NCI-H226 (cell line): ENCODE data around the gene DNAJB6.

ENCODE experiments used
- DNase-seq: peaks from one replicate; pipeline ENCODE4 v3.0.0-alpha.2; 2015

DNAJB6 gene

GRCh38 chr7:157397731-157398691 lies 61.2 kb downstream of the DNAJB6 start:
- peak; percentile 77 for DNase-seq

DNA sequence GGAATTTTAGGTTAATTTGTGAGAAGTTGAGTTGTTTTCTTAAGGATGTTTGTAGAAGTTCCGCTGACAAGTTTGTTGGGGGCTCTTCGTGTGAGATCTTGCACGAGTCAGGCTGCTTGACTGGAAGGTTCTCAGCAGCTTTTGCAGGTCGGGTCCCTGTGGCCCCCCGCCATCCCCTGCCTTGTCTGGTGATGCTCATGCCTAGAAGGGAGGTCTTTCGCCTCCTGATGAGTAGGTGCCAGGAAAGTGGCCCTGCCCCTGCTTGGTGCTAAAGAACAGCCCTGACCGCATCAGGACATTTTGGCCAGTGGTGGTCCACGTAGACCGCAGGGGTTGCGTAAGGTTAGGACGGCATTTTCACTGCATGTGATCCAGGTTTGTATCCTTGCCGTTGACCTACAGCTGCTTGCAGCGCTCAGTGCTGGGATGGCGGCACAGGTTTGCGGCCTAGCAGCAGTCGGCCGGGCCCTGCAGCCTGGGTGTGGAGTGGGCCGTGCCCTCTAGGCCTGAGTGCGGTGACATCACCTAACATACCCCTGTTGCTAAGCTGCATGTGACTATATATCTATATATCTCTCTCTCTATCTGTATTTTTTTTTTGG lies 62.4 kb downstream of the DNAJB6 start:
- DNase-seq, result no peak

- DNase-seq, result no peak
Observed at GRCh38 chr7:157400171-157400860, 63.5 kb downstream of the DNAJB6 start.

DNA sequence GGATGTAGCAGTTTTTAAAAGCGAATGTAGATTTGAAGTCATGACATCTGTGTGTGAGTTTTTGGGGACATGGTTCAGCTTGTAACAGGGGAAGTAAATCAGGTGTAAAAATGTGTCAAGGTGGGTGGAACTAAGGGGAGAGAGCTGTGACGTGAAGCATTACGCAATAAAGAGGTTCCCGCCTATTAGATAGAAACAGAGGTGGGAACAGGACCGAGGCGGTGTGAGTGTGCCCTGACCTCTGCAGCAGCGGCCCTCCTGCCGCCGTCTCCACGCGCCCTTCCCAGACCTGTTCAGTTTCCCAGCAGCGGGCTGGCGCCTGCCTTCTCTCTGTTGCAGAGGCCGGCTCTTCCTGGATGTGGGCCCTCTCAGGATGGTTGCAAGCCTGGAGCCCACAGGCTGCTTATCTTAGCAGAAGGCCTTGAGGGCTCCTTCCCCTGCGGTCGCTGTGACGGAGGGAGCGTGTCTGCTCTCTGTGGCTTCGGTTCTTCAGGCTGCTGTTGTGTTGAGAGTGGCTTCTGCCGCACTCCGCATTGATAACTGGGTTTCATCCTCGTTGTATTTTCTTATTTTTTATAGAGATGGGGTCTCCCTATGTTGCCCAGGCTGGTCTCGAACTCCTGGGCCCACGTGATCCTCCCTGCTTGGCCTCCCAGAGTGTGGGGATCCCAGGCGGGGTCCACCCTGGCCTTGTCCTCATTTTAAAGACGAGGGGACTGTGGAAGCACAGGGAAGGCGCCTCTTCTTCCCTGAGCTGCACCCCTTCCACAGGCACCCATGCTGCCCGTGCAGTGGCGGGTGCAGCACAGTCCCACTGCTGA lies 65.0 kb downstream of the DNAJB6 start:
- DNase-seq, result no peak

GRCh38 chr7:157402388-157402703 lies 65.5 kb downstream of the DNAJB6 start:
- DNase-seq, result no peak

- no peak for DNase-seq
Observed at GRCh38 chr7:157402911-157403534, 66.2 kb downstream of the DNAJB6 start.

GRCh38 chr7:157403646-157404401 lies 67.0 kb downstream of the DNAJB6 start:
- DNase-seq, result no peak

- peak; percentile 94 for DNase-seq
Observed at GRCh38 chr7:157404845-157405481, 68.2 kb downstream of the DNAJB6 start.

DNA sequence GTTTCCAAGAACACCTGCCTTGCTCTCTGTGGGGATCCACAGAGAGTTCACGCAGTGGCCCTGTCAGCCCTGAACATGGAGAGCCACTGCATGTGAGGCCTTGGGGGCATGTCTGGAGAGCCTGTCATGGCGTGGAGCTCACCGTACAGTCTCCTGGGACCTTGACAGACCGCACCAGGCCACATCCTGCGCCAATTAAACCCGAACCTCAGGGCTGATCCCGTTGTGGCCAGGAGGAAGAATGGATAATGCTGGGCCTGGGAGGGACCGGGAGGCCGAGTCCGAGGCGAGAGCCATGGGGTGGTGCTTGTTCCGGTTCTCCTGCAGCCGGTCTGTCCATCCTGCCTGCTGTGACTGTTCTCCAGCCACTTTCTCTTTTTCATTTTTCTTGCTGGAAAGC lies 68.7 kb downstream of the DNAJB6 start:
- DNase-seq, result no peak

DNA sequence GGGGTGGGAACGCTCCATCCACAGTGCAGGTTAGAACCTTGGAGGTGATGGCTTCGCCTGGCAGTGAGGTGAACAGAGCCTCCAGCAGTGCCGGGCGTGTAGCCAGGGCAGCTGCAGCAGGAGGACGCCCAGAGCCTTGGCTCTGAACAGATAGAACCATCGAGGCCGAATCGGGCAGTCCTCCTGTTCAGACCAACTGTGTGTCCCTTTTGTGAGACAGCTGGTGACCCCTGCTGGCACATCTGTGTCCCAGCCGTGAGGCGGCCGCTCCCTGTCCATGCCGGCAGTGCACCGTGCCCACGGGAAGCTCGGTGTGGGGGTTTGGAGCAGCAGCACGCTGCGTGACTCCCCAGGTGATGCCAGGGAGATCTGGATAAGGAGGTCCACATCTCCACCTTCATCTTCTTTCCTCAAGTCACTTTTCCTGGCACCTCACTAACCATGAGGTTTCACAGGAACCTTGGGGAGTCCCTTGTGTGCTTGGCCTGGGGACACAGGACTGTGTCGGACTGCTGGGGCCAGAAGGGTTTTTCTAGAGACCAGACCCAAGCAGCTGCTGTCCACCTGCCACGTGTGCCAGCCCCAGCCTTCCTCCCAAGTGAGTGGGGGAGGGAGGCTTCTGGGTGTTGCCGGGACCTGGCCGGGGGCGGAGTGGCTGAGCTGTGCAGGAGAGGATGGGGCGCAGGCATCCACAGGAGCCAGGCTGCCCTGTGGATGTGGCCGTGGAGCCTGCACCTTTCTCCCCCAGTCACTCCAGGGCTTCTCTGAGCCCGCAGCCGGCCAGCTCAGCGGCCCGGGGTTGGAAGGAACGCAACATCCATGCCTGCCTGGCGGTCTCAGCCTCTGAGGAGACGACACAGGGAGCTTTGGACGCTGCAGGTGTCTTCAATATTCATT lies 69.4 kb downstream of the DNAJB6 start:
- DNase-seq, result no peak

DNA sequence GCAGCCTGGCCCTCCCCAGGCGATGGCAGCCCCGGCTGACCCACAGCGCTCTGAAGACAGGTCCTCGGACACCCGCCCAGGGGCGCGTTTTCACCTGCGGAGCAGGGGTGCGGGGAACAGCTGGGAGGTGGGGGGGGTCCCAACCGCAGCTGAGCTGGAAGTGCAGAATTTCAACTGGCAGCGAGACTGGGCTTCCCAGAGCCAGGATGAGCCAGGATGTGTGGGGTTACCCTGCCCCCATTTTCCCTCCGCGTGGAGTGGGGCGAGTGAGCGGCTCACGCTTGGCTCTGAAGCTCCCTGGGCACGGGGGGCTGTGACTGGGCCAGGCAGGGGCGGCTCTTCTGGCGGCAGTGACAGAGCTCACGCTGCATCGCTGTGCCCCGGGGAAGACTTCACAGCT lies 70.2 kb downstream of the DNAJB6 start:
- no peak for DNase-seq

GRCh38 chr7:157407512-157408257 lies 70.9 kb downstream of the DNAJB6 start:
- no peak for DNase-seq

DNA sequence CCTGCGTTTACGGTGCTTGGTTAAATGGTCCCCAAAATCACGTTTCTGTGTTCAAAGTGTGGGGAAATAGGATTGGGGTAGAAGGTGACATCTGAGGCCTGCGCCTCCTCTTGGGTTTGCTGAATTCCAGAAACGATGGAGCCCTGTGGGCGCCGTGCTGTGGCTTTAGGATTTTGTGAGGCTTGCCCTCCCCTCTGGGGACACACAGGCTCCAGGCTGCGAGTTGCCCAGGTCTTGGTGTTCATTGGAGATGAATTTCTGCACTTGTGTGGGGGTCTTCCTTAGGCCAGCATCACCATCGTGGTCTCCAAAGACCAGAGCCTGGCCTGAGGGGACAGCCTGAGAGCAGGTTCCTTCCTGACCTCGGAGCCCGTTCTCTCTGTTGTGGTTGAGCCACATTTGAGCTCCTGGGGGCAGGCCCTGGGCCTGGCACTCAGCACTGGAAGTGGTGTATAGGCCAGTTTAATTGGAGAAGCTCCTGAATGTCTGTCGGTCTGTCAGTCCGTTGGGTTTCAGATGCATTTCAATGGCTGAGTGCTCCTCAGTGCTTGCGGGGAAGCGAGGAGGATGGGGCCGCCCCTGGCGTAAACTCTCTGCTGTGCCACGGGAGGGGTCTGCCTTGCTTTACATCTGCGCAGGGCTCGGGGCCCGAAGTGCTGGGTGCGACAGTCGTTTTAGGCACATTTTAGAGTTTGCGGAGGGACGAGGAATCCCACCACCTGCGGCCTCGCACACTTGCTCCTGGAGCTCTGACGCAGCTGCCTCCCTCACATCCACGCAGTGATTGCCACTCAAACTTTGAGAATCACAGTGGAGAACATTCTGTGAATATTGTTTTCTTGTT lies 71.7 kb downstream of the DNAJB6 start:
- no peak for DNase-seq

GRCh38 chr7:157409149-157409752 lies 72.4 kb downstream of the DNAJB6 start:
- peak; percentile 80 for DNase-seq

- no peak for DNase-seq
Observed at GRCh38 chr7:157409753-157410727, 73.2 kb downstream of the DNAJB6 start.

DNA sequence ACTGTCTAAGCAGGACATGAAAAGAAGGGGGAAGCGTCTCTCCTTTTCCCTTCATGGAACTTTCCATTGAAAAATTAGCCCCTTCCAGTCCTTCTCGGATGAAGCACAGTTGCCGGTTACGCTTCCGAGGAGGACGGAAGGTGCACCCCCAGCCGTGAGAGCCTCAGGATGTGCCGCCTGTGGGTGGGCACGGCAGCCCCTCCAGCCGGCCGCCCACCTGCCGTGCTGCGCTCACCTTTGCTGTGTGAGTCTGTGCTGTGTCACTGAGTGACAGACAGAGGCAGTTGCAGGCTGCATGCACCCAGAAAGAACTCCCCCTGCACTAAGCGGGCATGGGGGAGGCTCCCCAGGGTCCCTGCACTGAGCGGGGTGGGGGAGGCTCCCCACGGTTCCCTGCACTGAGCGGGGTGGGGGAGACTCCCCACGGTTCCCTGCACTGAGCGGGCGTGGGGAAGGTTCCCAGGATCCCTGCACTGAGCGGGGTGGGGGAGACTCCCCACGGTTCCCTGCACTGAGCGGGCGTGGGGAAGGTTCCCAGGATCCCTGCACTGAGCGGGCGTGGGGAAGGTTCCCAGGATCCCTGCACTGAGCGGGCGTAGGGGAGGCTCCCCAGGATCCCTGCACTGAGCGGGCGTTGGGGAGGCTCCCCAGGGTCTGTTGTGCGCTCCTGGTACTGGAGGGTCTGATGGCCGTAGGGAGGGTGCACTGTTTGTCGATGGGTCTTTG lies 74.2 kb downstream of the DNAJB6 start:
- no peak for DNase-seq
